Karpas-422 (cell line): ENCODE measurements around the gene WDR1. TPM values are rescaled to one million over a fixed set of nuclear protein-coding genes. Genes with fewer than 3 reads are reported as not detected.

ENCODE experiments used
- DNase-seq: peaks from one replicate; pipeline ENCODE4 v3.0.0-alpha.2; 2015
- H2AFZ ChIP-seq: fragments of 200-600 bp; sonication (generic); 2 replicates; pipeline ENCODE4 v1.6.1; 2014; ENCODE audit warnings: antibody characterized with exemption, low read length, mixed read lengths
- H3K27ac ChIP-seq: fragments of 200-600 bp; sonication (generic); 2 replicates; pipeline ENCODE4 v1.5.1; 2014; ENCODE audit warnings: mild to moderate bottlenecking, low read length, moderate library complexity
- H3K27me3 ChIP-seq: fragments of 200-600 bp; sonication (generic); 2 replicates; pipeline ENCODE4 v1.6.1; 2014; ENCODE audit warnings: low read length, mixed read lengths
- H3K36me3 ChIP-seq: fragments of 200-600 bp; sonication (generic); 2 replicates; pipeline ENCODE4 v1.6.1; 2014; ENCODE audit warnings: low read length, mixed read lengths; ENCODE audit not compliant: insufficient read depth
- H3K4me1 ChIP-seq: fragments of 200-600 bp; sonication (generic); 2 replicates; pipeline ENCODE4 v1.6.1; 2014; ENCODE audit warnings: mild to moderate bottlenecking, low read length, mixed read lengths
- H3K4me2 ChIP-seq: fragments of 200-600 bp; sonication (generic); 2 replicates; pipeline ENCODE4 v1.6.1; 2014; ENCODE audit warnings: low read length, low read depth, mild to moderate bottlenecking; ENCODE audit not compliant: poor library complexity, severe bottlenecking
- H3K4me3 ChIP-seq: fragments of 200-600 bp; sonication (generic); 2 replicates; pipeline ENCODE4 v1.5.1; 2014; ENCODE audit warnings: mild to moderate bottlenecking, antibody characterized with exemption, low read length, mixed read lengths
- H3K79me2 ChIP-seq: fragments of 200-600 bp; sonication (generic); 2 replicates; pipeline ENCODE4 v1.6.1; 2014; ENCODE audit warnings: mild to moderate bottlenecking, low read length, mixed read lengths
- H3K9ac ChIP-seq: fragments of 200-600 bp; sonication (generic); 2 replicates; pipeline ENCODE4 v1.6.0; 2014; ENCODE audit warnings: low read length
- H3K9me2 ChIP-seq: fragments of 200-600 bp; sonication (generic), shearing (Covaris generic); replicated peaks from 2 replicates; pipeline ENCODE4 v1.6.0; 2014; ENCODE audit warnings: mild to moderate bottlenecking, low read length, moderate library complexity; ENCODE audit not compliant: insufficient read depth
- H3K9me3 ChIP-seq: fragments of 300-700, 200-600 bp; sonication (generic); 2 replicates; pipeline ENCODE4 v1.6.1; 2014; ENCODE audit warnings: low read length, mixed read lengths
- H4K20me1 ChIP-seq: fragments of 200-600 bp; sonication (generic); 2 replicates; pipeline ENCODE4 v1.6.1; 2014; ENCODE audit warnings: mild to moderate bottlenecking, antibody characterized with exemption, low read length, low read depth; ENCODE audit not compliant: insufficient read depth
- total RNA-seq: library from RNA; depleted of rRNA; stranded (reverse); fragments of >200 nt; shearing (Covaris generic); gene quantifications from 2 replicates; pipeline ENCODE4 v1.2.3, GENCODE V29; 2014; ENCODE audit warnings: low replicate concordance

The WDR1 gene
- total RNA-seq, 1 experiment from 2014 or later: 67.5 TPM

- Histone ChIP-seq H3K27me3 (no peaks in the 10 kb centered on the region), H3K9me2 (no peaks in the 10 kb centered on the region), H2AFZ (no peak overlapping the region), H3K9me3 (no peaks in the 10 kb centered on the region), H3K79me2 (peaks cover 66% of the 10 kb centered on the region), H3K27ac (no peak overlapping the region), H3K4me1 (peaks cover 24% of the 10 kb centered on the region), H3K9ac (no peak overlapping the region), H4K20me1 (peaks cover 51% of the 10 kb centered on the region), H3K4me2 (no peak overlapping the region), H3K36me3 (peaks cover 35% of the 10 kb centered on the region), H3K4me3 (no peak overlapping the region)
- no peak for DNase-seq
These were observed 2.0 kb downstream of the WDR1 start for GRCh38 chr4:10114607-10115006.

- Histone ChIP-seq H3K9me2 (no peaks in the 10 kb centered on the region), H3K9ac (no peak overlapping the region), H2AFZ (no peak overlapping the region), H3K4me1 (peaks cover 24% of the 10 kb centered on the region), H3K9me3 (no peaks in the 10 kb centered on the region), H3K79me2 (peaks cover 71% of the 10 kb centered on the region), H4K20me1 (peaks cover 55% of the 10 kb centered on the region), H3K4me2 (no peak overlapping the region), H3K27me3 (no peaks in the 10 kb centered on the region), H3K36me3 (peaks cover 35% of the 10 kb centered on the region), H3K4me3 (no peak overlapping the region), H3K27ac (no peak overlapping the region)
- DNase-seq: no peak
These were observed 2.5 kb downstream of the WDR1 start for GRCh38 chr4:10114147-10114546.

- no peak for DNase-seq
- Histone ChIP-seq H3K79me2 (peaks cover 77% of the 10 kb centered on the region), H3K4me3 (no peak overlapping the region), H3K9me2 (no peaks in the 10 kb centered on the region), H2AFZ (no peak overlapping the region), H3K4me1 (peaks cover 23% of the 10 kb centered on the region), H3K27me3 (no peaks in the 10 kb centered on the region), H3K27ac (no peak overlapping the region), H4K20me1 (peaks cover 61% of the 10 kb centered on the region), H3K9me3 (no peaks in the 10 kb centered on the region), H3K36me3 (peaks cover 35% of the 10 kb centered on the region), H3K9ac (no peak overlapping the region), H3K4me2 (no peak overlapping the region)
These were observed 3.1 kb downstream of the WDR1 start for GRCh38 chr4:10113362-10114047.

- Histone ChIP-seq H4K20me1 (peaks cover 64% of the 10 kb centered on the region), H2AFZ (no peak overlapping the region), H3K27ac (no peak overlapping the region), H3K9me2 (no peaks in the 10 kb centered on the region), H3K9ac (no peak overlapping the region), H3K4me2 (no peak overlapping the region), H3K9me3 (no peaks in the 10 kb centered on the region), H3K4me1 (peaks cover 16% of the 10 kb centered on the region), H3K27me3 (no peaks in the 10 kb centered on the region), H3K4me3 (no peak overlapping the region), H3K36me3 (peaks cover 35% of the 10 kb centered on the region), H3K79me2 (peaks cover 85% of the 10 kb centered on the region)
- DNase-seq: no peak
These were observed 3.8 kb downstream of the WDR1 start for GRCh38 chr4:10112658-10113284.

- Histone ChIP-seq H3K4me2 (no peak overlapping the region), H3K27me3 (no peaks in the 10 kb centered on the region), H3K79me2 (peaks cover 100% of the 10 kb centered on the region), H3K9me2 (no peaks in the 10 kb centered on the region), H3K4me3 (no peak overlapping the region), H4K20me1 (peaks cover 73% of the 10 kb centered on the region), H3K4me1 (peaks cover 9% of the 10 kb centered on the region), H3K9ac (no peak overlapping the region), H3K27ac (no peak overlapping the region), H2AFZ (no peak overlapping the region), H3K9me3 (no peaks in the 10 kb centered on the region), H3K36me3 (peaks cover 35% of the 10 kb centered on the region)
- DNase-seq: no peak
These were observed 5.4 kb downstream of the WDR1 start for GRCh38 chr4:10111067-10111801.

GRCh38 chr4:10109995-10110670 is 6.5 kb downstream of the WDR1 start:
- no peak overlapping the region for H3K27ac ChIP-seq
- H3K4me1 ChIP-seq: peaks cover 2% of the 10 kb centered on the region
- DNase-seq: no peak
- no peak overlapping the region for H3K4me3 ChIP-seq
- H4K20me1 ChIP-seq: peaks cover 78% of the 10 kb centered on the region
- no peaks in the 10 kb centered on the region for H3K9me3 ChIP-seq
- no peak overlapping the region for H2AFZ ChIP-seq
- H3K9ac ChIP-seq: no peak overlapping the region
- H3K27me3 ChIP-seq: no peaks in the 10 kb centered on the region
- no peaks in the 10 kb centered on the region for H3K9me2 ChIP-seq
- no peak overlapping the region for H3K4me2 ChIP-seq
- H3K36me3 ChIP-seq: peaks cover 31% of the 10 kb centered on the region; the same call in 1 of the 2 replicates
- peaks cover 100% of the 10 kb centered on the region for H3K79me2 ChIP-seq

- H3K27me3 ChIP-seq: no peaks in the 10 kb centered on the region
- H3K4me2 ChIP-seq: no peak overlapping the region
- no peak overlapping the region for H3K27ac ChIP-seq
- no peak overlapping the region for H2AFZ ChIP-seq
- H4K20me1 ChIP-seq: peaks cover 73% of the 10 kb centered on the region
- no peaks in the 10 kb centered on the region for H3K9me3 ChIP-seq
- peaks cover 100% of the 10 kb centered on the region for H3K79me2 ChIP-seq
- H3K9ac ChIP-seq: no peak overlapping the region
- DNase-seq: no peak
- H3K9me2 ChIP-seq: no peaks in the 10 kb centered on the region
- H3K4me3 ChIP-seq: no peak overlapping the region
- peaks cover 21% of the 10 kb centered on the region; the same call in 1 of the 2 replicates for H3K36me3 ChIP-seq
- no peaks in the 10 kb centered on the region for H3K4me1 ChIP-seq
These were observed 7.5 kb downstream of the WDR1 start for GRCh38 chr4:10108818-10109783.
